BLaER1 treated with 17β-estradiol and CSF1 and Interleukin-3, amounts not matched to agents 10 nM and 100 nM (cell line): ENCODE measurements around the gene VPS35L.
"Not testable (repeated sequence)": the region's sequence is repeated elsewhere in the genome, so short reads cannot be mapped to it uniquely, and the experiment has no call there.

Experiments used
- H3K27ac ChIP-seq, 11 experiments: shearing (Covaris generic); formaldehyde crosslinking; 2 replicates each; pipeline ENCODE4 v1.8.1; 2022
- H3K27me3 ChIP-seq, 11 experiments: shearing (Covaris generic); formaldehyde crosslinking; 2 replicates each; pipeline ENCODE4 v1.8.1; 2022
- H3K36me3 ChIP-seq, 11 experiments: shearing (Covaris generic); formaldehyde crosslinking; 2 replicates each; pipeline ENCODE4 v1.8.1; 2022
- H3K4me1 ChIP-seq, 10 experiments: shearing (Covaris generic); formaldehyde crosslinking; 2 replicates each; pipeline ENCODE4 v1.8.1; 2022
- H3K4me2 ChIP-seq, 11 experiments: shearing (Covaris generic); formaldehyde crosslinking; 2 replicates each; pipeline ENCODE4 v1.8.1; 2022
- H3K4me3 ChIP-seq, 10 experiments: shearing (Covaris generic); formaldehyde crosslinking; 2 replicates each; pipeline ENCODE4 v1.8.1; 2022
- H3K9ac ChIP-seq, 11 experiments: shearing (Covaris generic); formaldehyde crosslinking; 2 replicates each; pipeline ENCODE4 v1.8.1; 2022
- H3K9me3 ChIP-seq, 11 experiments: shearing (Covaris generic); formaldehyde crosslinking; replicated peaks in 1 of 11; 2 replicates each; pipeline ENCODE4 v1.8.1; 2022
- H4K20me1 ChIP-seq, 11 experiments: shearing (Covaris generic); formaldehyde crosslinking; 2 replicates each; pipeline ENCODE4 v1.8.1; 2022
- Cebpa-rat ChIP-seq, 11 experiments: shearing (Covaris generic); IDR thresholded peaks; 2 replicates each; pipeline ENCODE4 v1.8.1; 2022

The VPS35L gene

GRCh38 chr16:19542138-19542821 is 13.2 kb upstream of the VPS35L start:
- Histone ChIP-seq H3K27ac (no peak overlapping the region), H3K4me1 (no peaks in the 10 kb centered on the region), H3K4me2 (no peak overlapping the region), H3K27me3 (no peaks in the 10 kb centered on the region), H3K9me3 (peaks cover 0 to 19% (median 9%) of the 10 kb centered on the region in 11 experiments; a peak in 14 of 22 replicates), H3K36me3 (peaks cover 81 to 100% (median 97%) of the 10 kb centered on the region in 11 experiments), H4K20me1 (no peaks in the 10 kb centered on the region), H3K4me3 (no peak overlapping the region), H3K9ac (no peak overlapping the region)
- TF ChIP-seq Cebpa-rat (IDR thresholded peaks at IDR 0.05) = no peak

GRCh38 chr16:19543278-19543996 is 12.1 kb upstream of the VPS35L start:
- H3K4me3 ChIP-seq, H3K27me3 ChIP-seq, H3K27ac ChIP-seq, H4K20me1 ChIP-seq, H3K4me1 ChIP-seq, H3K9ac ChIP-seq, H3K4me2 ChIP-seq: not testable (repeated sequence)
- H3K36me3 ChIP-seq = peaks cover 80 to 100% (median 97%) of the 10 kb centered on the region in 11 experiments
- peaks cover 0 to 19% (median 9%) of the 10 kb centered on the region in 11 experiments; a peak in 14 of 22 replicates for H3K9me3 ChIP-seq

- no peaks in the 10 kb centered on the region for H3K27me3 ChIP-seq
- TF ChIP-seq Cebpa-rat (IDR thresholded peaks at IDR 0.05) = no peak
- no peaks in the 10 kb centered on the region for H4K20me1 ChIP-seq
Measured at GRCh38 chr16:19548144-19548543, 7.4 kb upstream of the VPS35L start.

GRCh38 chr16:19549673-19550072 is 5.8 kb upstream of the VPS35L start:
- Histone ChIP-seq H3K9me3 (0 out of 22 replicates have a peak, but pooled peaks cover 0 to 10% (median 0%) of the 10 kb centered on the region in 11 experiments), H3K4me2 (no peak overlapping the region), H3K4me3 (no peak overlapping the region), H3K36me3 (peaks cover 48 to 96% (median 77%) of the 10 kb centered on the region in 11 experiments), H3K27me3 (no peaks in the 10 kb centered on the region), H3K9ac (no peak overlapping the region), H4K20me1 (no peaks in the 10 kb centered on the region), H3K27ac (no peak overlapping the region), H3K4me1 (peaks cover 2 to 6% (median 5%) of the 10 kb centered on the region in 10 experiments; a peak in 17 of 20 replicates)
- TF ChIP-seq Cebpa-rat (IDR thresholded peaks at IDR 0.05) = no peak

More at GRCh38 chr16:19548144-19548543, 7.4 kb upstream of the VPS35L start:
- Histone ChIP-seq H3K9ac (no peak overlapping the region), H3K27ac (no peak overlapping the region), H3K4me1 (no peaks in the 10 kb centered on the region), H3K4me3 (no peak overlapping the region), H3K9me3 (peaks cover 0 to 10% (median 6%) of the 10 kb centered on the region in 11 experiments; a peak in 14 of 22 replicates), H3K36me3 (peaks cover 63 to 100% (median 92%) of the 10 kb centered on the region in 11 experiments), H3K4me2 (no peak overlapping the region)

- no peak for TF ChIP-seq Cebpa-rat (IDR thresholded peaks at IDR 0.05)
- Histone ChIP-seq H3K9ac (peak overlapping the region; percentile 77 to 95 (median 85)), H3K36me3 (peaks cover 11 to 32% (median 17%) of the 10 kb centered on the region in 11 experiments; a peak in 21 of 22 replicates), H3K9me3 (0 out of 22 replicates have a peak, but pooled peaks cover 0 to 10% (median 0%) of the 10 kb centered on the region in 11 experiments), H3K4me2 (peak overlapping the region; percentile 64 to 90 (median 84)), H4K20me1 (peaks cover 0 to 4% (median 0%) of the 10 kb centered on the region in 11 experiments; a peak in 2 of 22 replicates), H3K4me1 (peaks cover 7 to 29% (median 10%) of the 10 kb centered on the region in 10 experiments; a peak in 18 of 20 replicates), H3K27me3 (peaks cover 0 to 4% (median 0%) of the 10 kb centered on the region in 11 experiments; a peak in 1 of 22 replicates), H3K27ac (peak overlapping the region; percentile 78 to 95 (median 85)), H3K4me3 (peak overlapping the region; percentile 59 to 77 (median 68))
Measured at GRCh38 chr16:19555938-19556771, 652 bp downstream of the VPS35L start.

GRCh38 chr16:19559242-19559910 is 3.9 kb downstream of the VPS35L start:
- Histone ChIP-seq H3K4me1 (peaks cover 6 to 33% (median 8%) of the 10 kb centered on the region in 10 experiments; a peak in 18 of 20 replicates), H3K9me3 (peaks cover 0 to 12% (median 0%) of the 10 kb centered on the region in 11 experiments; a peak in 3 of 22 replicates), H3K9ac (no peak overlapping the region), H4K20me1 (peaks cover 0 to 4% (median 0%) of the 10 kb centered on the region in 11 experiments; a peak in 2 of 22 replicates), H3K36me3 (peaks cover 0 to 8% (median 0%) of the 10 kb centered on the region in 11 experiments; a peak in 5 of 22 replicates), H3K27me3 (peaks cover 0 to 4% (median 0%) of the 10 kb centered on the region in 11 experiments; a peak in 1 of 22 replicates), H3K4me2 (no peak overlapping the region), H3K4me3 (no peak overlapping the region), H3K27ac (no peak overlapping the region)
- TF ChIP-seq Cebpa-rat (IDR thresholded peaks at IDR 0.05) = no peak

GRCh38 chr16:19560078-19560477 is 4.6 kb downstream of the VPS35L start:
- H4K20me1 ChIP-seq = peaks cover 0 to 4% (median 0%) of the 10 kb centered on the region in 11 experiments; a peak in 2 of 22 replicates
- no peak overlapping the region for H3K9ac ChIP-seq
- TF ChIP-seq Cebpa-rat (IDR thresholded peaks at IDR 0.05) = no peak
- H3K4me1 ChIP-seq = peaks cover 0 to 26% (median 1%) of the 10 kb centered on the region in 10 experiments; a peak in 11 of 20 replicates
- H3K27me3 ChIP-seq = peaks cover 0 to 4% (median 0%) of the 10 kb centered on the region in 11 experiments; a peak in 1 of 22 replicates
- H3K4me2 ChIP-seq = no peak overlapping the region
- H3K27ac ChIP-seq = no peak overlapping the region
- H3K36me3 ChIP-seq = peaks cover under 1 to 12% (median 5%) of the 10 kb centered on the region in 11 experiments; a peak in 17 of 22 replicates
- no peak overlapping the region for H3K4me3 ChIP-seq
- H3K9me3 ChIP-seq = peaks cover 0 to 12% (median 0%) of the 10 kb centered on the region in 11 experiments; a peak in 3 of 22 replicates

- Histone ChIP-seq H3K4me1 (peaks cover 0 to 9% (median 0%) of the 10 kb centered on the region in 10 experiments; a peak in 2 of 20 replicates), H4K20me1 (peaks cover 0 to 4% (median 0%) of the 10 kb centered on the region in 11 experiments; a peak in 2 of 22 replicates), H3K27ac (no peak overlapping the region), H3K9ac (no peak overlapping the region), H3K36me3 (peaks cover 11 to 43% (median 26%) of the 10 kb centered on the region in 11 experiments; a peak in 20 of 22 replicates), H3K4me3 (no peak overlapping the region), H3K27me3 (no peaks in the 10 kb centered on the region), H3K9me3 (peaks cover 0 to 12% (median 0%) of the 10 kb centered on the region in 11 experiments; a peak in 3 of 22 replicates), H3K4me2 (no peak overlapping the region)
- no peak for TF ChIP-seq Cebpa-rat (IDR thresholded peaks at IDR 0.05)
Measured at GRCh38 chr16:19563377-19563776, 7.9 kb downstream of the VPS35L start.
